Spleen (tissue), 11 donors: ENCODE results near the gene EPB41L4B. TPM values are rescaled to one million over a fixed set of nuclear protein-coding genes. Genes with fewer than 3 reads are reported as not detected.

Source experiments
- DNase-seq: peaks from one replicate; pipeline ENCODE4 v3.0.0-alpha.2; 2020
- H3K27ac ChIP-seq, 8 donors: fragments of 200-600 bp; sonication (generic) in 7 of 8; 1 replicate in 4 of 8; 2 replicates in 4 of 8; pipeline versions ENCODE4 v1.5.0 to v1.8.0; 2016 to 2021; ENCODE audit warnings: inconsistent platforms in 4 of 8, mild to moderate bottlenecking in 4 of 8, moderate library complexity in 1 of 8
- H3K27me3 ChIP-seq, 7 donors: fragments of 200-600 bp; sonication (generic) in 6 of 7; replicated peaks in 1 of 7; 1 replicate in 4 of 7; 2 replicates in 3 of 7; pipeline versions ENCODE4 v1.5.0 to v1.8.0; 2016 to 2021; ENCODE audit warnings: inconsistent platforms in 3 of 7, mild to moderate bottlenecking in 1 of 7
- H3K36me3 ChIP-seq, 6 donors: fragments of 200-600 bp; sonication (generic) in 5 of 6; 1 replicate in 4 of 6; 2 replicates in 2 of 6; pipeline versions ENCODE4 v1.5.0 to v1.8.0; 2016 to 2021; ENCODE audit warnings: inconsistent platforms in 2 of 6
- H3K4me1 ChIP-seq, 6 donors: fragments of 200-600 bp; sonication (generic) in 5 of 6; 1 replicate in 3 of 6; 2 replicates in 3 of 6; pipeline versions ENCODE4 v1.5.0 to v1.8.0; 2016 to 2021; ENCODE audit warnings: inconsistent platforms in 3 of 6
- H3K4me3 ChIP-seq, 8 donors: fragments of 200-600 bp; sonication (generic) in 7 of 8; 1 replicate in 4 of 8; 2 replicates in 4 of 8; pipeline versions ENCODE4 v1.5.0 to v1.8.0; 2016 to 2021; ENCODE audit warnings: inconsistent platforms in 4 of 8, mild to moderate bottlenecking in 4 of 8, moderate library complexity in 2 of 8
- H3K9me3 ChIP-seq, 8 donors: fragments of 200-600 bp; sonication (generic) in 7 of 8; 1 replicate in 4 of 8; 2 replicates in 4 of 8; pipeline versions ENCODE4 v1.5.0 to v1.8.0; 2016 to 2021; ENCODE audit warnings: inconsistent platforms in 4 of 8
- POLR2A ChIP-seq, 3 donors: fragments of 450-650 bp; IDR thresholded peaks; one replicate each; pipeline ENCODE4 v1.5.1; 2017; ENCODE audit warnings: antibody characterized with exemption in 3 of 3, mild to moderate bottlenecking in 1 of 3
- POLR2AphosphoS5 ChIP-seq, 3 donors: sonication (generic); formaldehyde crosslinking; IDR thresholded peaks; one replicate each; pipeline ENCODE4 v1.5.1; 2017; ENCODE audit warnings: antibody characterized with exemption in 3 of 3
- WGBS, 5 donors: extraction: QIAGEN DNeasy Blood & Tissue Kit in 3 of 5; methylation state at CpG; one replicate each; pipeline versions ENCODE4 v1.1.5 to v1.1.7; 2013 to 2018; 5-methylcytosine and 5-hydroxymethylcytosine counted together
- intact Hi-C: fragments of 100-400 bp; cut with DNase I; formaldehyde crosslinking; loops from one replicate; pipeline ENCODE4 v1.15.0; 2023; ENCODE audit warnings: low total_unique reads
- polyA plus RNA-seq, 3 donors: library from polyadenylated mRNA; stranded (reverse); fragments of 200-250 nt; gene quantifications; one replicate each; pipeline ENCODE4 v1.2.1, GENCODE V29; 2013
- total RNA-seq, 7 donors: library from RNA; depleted of rRNA in 3 of 7; stranded (reverse); fragments of >200 nt in 3 of 7; fragmentation: NEBNext Ultra II Directional in 4 of 7; extraction: Animal tissue kit (Norgen Biotek cat#: 25700) in 4 of 7; gene quantifications; one replicate each; pipeline versions ENCODE4 v1.1.0 to v1.2.1, GENCODE V29; 2016 to 2021
- TF ChIP-seq, protein P1 (sequence below), 11 experiments: fragments of 200-600 bp in 7 of 11; fragments of 450-650 bp in 4 of 11; sonication (generic) in 4 of 11; IDR thresholded peaks in 8 of 11; conservative IDR thresholded peaks in 3 of 11; 1 replicate in 7 of 11; 2 replicates in 4 of 11; pipeline versions ENCODE4 v1.4.0 to v1.8.0; 2016 to 2021; ENCODE audit warnings: antibody characterized with exemption in 11 of 11, inconsistent platforms in 4 of 11, mild to moderate bottlenecking in 1 of 11
- donor health status: healthy with polysubstance abuse.
- donor health status: DM: no; HTN: no; CAD: no; lungs with moderate emphysema.
- donor health status: DM: no; HTN: no; CAD: no.
- donor health status: Bipolar disorder and iron deficiency.
- donor health status: healthy.
- donor health status: DM: no; HTN: no; CAD: no.
- donor health status: DM: yes; HTN: yes; CAD: no.

EPB41L4B gene
- total and polyA plus RNA-seq, 10 donors, result 0.02 to 0.43 (median 0.18) TPM; not detected in 3

DNA sequence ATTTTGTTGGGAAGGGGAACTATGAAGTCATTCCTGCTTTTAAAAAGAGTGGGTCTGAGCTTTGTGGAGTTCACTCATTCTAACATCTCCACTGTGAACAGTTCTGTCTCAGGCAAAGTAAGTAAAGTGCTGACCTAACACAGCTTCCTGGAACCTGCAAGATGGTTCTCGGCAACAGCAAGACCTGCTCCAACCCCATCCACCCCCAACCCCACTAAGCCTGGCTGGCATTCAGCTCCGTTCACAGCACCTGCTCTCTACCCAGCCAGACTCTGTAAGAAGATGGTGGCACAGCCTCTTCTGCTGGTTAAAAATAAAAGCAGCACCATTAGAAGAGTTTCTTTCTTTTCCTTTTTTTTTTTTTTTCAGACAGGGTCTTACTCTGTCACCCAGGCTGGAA, 42.0 kb downstream of the EPB41L4B start:
- TF ChIP-seq POLR2A (IDR thresholded peaks at IDR 0.05), result no peak
- TF ChIP-seq POLR2AphosphoS5 (IDR thresholded peaks at IDR 0.05), result no peak
- TF ChIP-seq, protein P1, sequence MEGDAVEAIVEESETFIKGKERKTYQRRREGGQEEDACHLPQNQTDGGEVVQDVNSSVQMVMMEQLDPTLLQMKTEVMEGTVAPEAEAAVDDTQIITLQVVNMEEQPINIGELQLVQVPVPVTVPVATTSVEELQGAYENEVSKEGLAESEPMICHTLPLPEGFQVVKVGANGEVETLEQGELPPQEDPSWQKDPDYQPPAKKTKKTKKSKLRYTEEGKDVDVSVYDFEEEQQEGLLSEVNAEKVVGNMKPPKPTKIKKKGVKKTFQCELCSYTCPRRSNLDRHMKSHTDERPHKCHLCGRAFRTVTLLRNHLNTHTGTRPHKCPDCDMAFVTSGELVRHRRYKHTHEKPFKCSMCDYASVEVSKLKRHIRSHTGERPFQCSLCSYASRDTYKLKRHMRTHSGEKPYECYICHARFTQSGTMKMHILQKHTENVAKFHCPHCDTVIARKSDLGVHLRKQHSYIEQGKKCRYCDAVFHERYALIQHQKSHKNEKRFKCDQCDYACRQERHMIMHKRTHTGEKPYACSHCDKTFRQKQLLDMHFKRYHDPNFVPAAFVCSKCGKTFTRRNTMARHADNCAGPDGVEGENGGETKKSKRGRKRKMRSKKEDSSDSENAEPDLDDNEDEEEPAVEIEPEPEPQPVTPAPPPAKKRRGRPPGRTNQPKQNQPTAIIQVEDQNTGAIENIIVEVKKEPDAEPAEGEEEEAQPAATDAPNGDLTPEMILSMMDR (IDR thresholded peaks at IDR 0.05 in 8 of 11, conservative IDR thresholded peaks at IDR 0.05 in 3 of 11), result no peak
- H3K9me3 ChIP-seq, result no peaks in the 10 kb centered on the region
- H3K4me1 ChIP-seq, result no peaks in the 10 kb centered on the region
- H3K27ac ChIP-seq, result no peak overlapping the region
- no peak for DNase-seq
- intact Hi-C loops, result no loop called here
- no peak overlapping the region for H3K4me3 ChIP-seq
- WGBS, 5 donors, result 73 to 86% (median 81%) methylated on average over 2 of the region's 2 CpGs
- H3K36me3 ChIP-seq, result no peaks in the 10 kb centered on the region
- peaks cover 0 to 13% (median 0%) of the 10 kb centered on the region in 7 donors for H3K27me3 ChIP-seq

DNA sequence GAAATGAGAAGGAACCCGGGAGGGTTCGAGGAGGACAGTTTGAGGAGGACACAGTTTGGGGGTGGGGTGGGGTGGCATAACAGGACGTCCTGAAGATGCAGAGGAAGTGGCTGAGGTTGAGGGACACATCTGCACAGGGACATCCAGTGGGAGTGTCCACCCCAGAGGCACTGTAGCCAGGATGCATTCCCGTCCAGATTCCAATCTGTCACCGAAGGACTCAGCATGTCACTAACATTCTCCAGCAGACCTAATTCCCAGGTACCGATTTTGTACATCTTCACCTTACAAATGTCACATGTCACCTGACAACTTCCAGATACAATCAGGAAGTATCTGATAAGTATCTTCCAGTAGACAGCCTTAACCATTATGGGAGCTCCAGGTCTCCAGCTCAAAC, 42.6 kb downstream of the EPB41L4B start:
- Histone ChIP-seq H3K27me3 (peaks cover 0 to 19% (median 0%) of the 10 kb centered on the region in 7 donors), H3K4me3 (no peak overlapping the region), H3K36me3 (no peaks in the 10 kb centered on the region), H3K9me3 (no peaks in the 10 kb centered on the region), H3K27ac (no peak overlapping the region), H3K4me1 (no peaks in the 10 kb centered on the region)
- intact Hi-C loops, result no loop called here
- TF ChIP-seq, protein P1 (IDR thresholded peaks at IDR 0.05 in 8 of 11, conservative IDR thresholded peaks at IDR 0.05 in 3 of 11), result no peak
- TF ChIP-seq POLR2A (IDR thresholded peaks at IDR 0.05), result no peak
- no peak for TF ChIP-seq POLR2AphosphoS5 (IDR thresholded peaks at IDR 0.05)
- no peak for DNase-seq
- WGBS, 5 donors, result 63 to 79% (median 74%) methylated on average over 6 of the region's 6 CpGs

DNA sequence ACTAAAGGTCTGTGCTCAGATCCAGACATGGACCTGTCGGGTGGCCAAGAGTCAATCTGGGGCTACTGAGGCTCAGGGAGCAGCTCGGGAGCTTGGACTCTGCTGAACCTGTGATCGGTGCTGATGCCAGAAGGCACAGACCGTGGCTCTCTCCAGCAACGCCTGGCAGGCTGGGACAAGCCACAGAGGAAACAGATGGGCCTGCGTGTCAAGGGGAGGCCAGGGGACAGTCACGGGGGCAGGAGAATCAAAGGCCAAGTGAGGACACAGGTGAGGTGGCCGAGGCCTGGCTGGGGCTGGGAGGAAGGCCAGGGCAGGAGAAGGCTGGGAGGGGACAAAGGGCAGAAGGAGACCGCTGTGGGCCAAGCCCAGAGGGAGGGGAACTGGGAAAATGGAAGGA, 43.4 kb downstream of the EPB41L4B start:
- no peak overlapping the region for H3K27ac ChIP-seq
- WGBS, 5 donors, result 45 to 53% (median 47%) methylated on average over 7 to 9 of the region's 9 CpGs
- H3K4me1 ChIP-seq, result no peaks in the 10 kb centered on the region
- no peak overlapping the region for H3K4me3 ChIP-seq
- DNase-seq, result no peak
- no peaks in the 10 kb centered on the region for H3K9me3 ChIP-seq
- peaks cover 0 to 20% (median 0%) of the 10 kb centered on the region in 7 donors for H3K27me3 ChIP-seq
- no peaks in the 10 kb centered on the region for H3K36me3 ChIP-seq
- intact Hi-C loops, result no loop called here
- TF ChIP-seq, protein P1 (IDR thresholded peaks at IDR 0.05 in 8 of 11, conservative IDR thresholded peaks at IDR 0.05 in 3 of 11), result no peak
- no peak for TF ChIP-seq POLR2AphosphoS5 (IDR thresholded peaks at IDR 0.05)

DNA sequence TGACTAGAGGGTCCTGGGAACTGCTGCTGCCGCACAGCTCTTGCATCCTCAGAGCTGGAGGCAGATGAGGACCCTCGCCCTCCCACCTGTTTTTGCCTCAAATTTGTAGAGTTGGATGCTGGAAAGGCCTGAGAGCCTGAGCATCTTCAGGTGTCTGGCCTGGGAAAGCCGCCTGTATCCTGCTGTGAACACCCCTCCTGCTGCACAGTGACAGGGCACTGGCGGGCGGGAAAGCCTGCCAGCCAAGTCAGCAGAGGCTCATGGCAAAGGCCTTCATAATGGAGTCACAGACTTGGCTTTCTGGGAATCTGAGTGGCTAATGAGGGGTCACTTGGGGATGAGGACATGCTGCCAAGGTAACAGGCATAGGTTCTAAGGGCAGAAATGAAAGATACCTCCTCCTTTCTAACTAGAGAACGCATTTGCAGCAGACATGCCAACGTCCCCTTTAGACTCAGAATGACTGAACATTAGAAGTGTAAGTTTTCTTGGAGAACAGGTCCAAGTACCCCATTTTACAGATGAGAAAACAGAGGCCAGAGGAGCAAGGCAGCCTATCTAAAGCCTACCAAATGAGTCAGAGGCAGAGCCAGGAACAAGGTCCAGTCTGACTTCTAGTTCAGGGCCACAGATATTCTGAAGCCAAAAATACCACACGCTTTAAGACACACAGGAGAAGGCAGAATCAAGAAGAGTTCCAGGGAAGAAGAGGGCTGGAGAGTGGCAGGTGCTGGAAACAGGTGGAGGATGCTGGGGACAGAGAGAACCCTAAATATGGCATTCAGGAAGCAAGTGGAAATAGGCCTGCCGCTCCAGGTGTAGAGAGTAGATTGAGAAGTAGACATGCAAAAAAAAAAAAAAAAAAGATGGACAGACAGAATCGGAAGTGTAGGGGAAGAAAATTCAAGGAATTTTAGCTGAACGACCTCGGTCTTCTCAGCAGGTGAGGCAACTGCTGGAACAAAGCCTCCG, 44.1 kb downstream of the EPB41L4B start:
- no peak for DNase-seq

More for the DNA sequence above, 44.1 kb downstream of the EPB41L4B start:
- intact Hi-C loops, result no loop called here
- TF ChIP-seq, protein P1 (IDR thresholded peaks at IDR 0.05 in 8 of 11, conservative IDR thresholded peaks at IDR 0.05 in 3 of 11), result no peak
- TF ChIP-seq POLR2A (IDR thresholded peaks at IDR 0.05), result no peak
- Histone ChIP-seq H3K36me3 (no peaks in the 10 kb centered on the region), H3K27me3 (peaks cover 0 to 20% (median 0%) of the 10 kb centered on the region in 7 donors), H3K4me3 (no peak overlapping the region), H3K9me3 (no peaks in the 10 kb centered on the region), H3K4me1 (no peaks in the 10 kb centered on the region), H3K27ac (no peak overlapping the region)
- 76 to 89% (median 85%) methylated on average over 13 of the region's 13 CpGs for whole genome bisulfite sequencing, 5 donors
